B cell (primary cell): ENCODE data around the gene ERG.

Experiments used
- CTCF ChIP-seq: fragments of 200-600 bp; IDR thresholded peaks from one replicate; pipeline ENCODE4 v1.8.0; 2022; ENCODE audit warnings: antibody characterized with exemption, mild to moderate bottlenecking
- EZH2 ChIP-seq: IDR thresholded peaks from 2 replicates; pipeline ENCODE4 v1.6.1; 2012; ENCODE audit warnings: borderline replicate concordance, low read depth, mild to moderate bottlenecking, moderate library complexity, low read length; ENCODE audit not compliant: insufficient read depth, poor library complexity, severe bottlenecking

GRCh38 chr21:38492007-38492406, 6.3 kb downstream of the ERG start:
- no peak for TF ChIP-seq CTCF
- TF ChIP-seq EZH2: no peak
